Activated CD8-positive, alpha-beta T cell treated with anti-CD3 and anti-CD28 coated beads for 36 hours (primary cell): ENCODE measurements around the gene KIFC1. TPM values are rescaled to one million over a fixed set of nuclear protein-coding genes. Genes with fewer than 3 reads are reported as not detected.

Experiments
- ATAC-seq: fragments of 200-7000 bp; cut with Tn5 transposase; one replicate; pipeline ENCODE4 v1.10.0; 2021; ENCODE audit warnings: mild to moderate bottlenecking, moderate library complexity
- CTCF ChIA-PET: fragments of 350-600 bp; sonication (Branson Sonifier 250); formaldehyde crosslinking; loops from one replicate; lab custom pipeline; 2021; ENCODE audit warnings: antibody characterized with exemption; lab: Charles Lee
- POLR2A ChIA-PET: fragments of 350-600 bp; sonication (Branson Sonifier 250); formaldehyde crosslinking; loops from one replicate; lab custom pipeline; 2021; ENCODE audit warnings: antibody characterized with exemption; lab: Charles Lee
- DNase-seq: peaks from one replicate; pipeline ENCODE4 v3.0.0-alpha.2; 2020
- H3K27ac Mint-ChIP-seq: one replicate; pipeline ENCODE4 v1.8.0; 2021; ENCODE audit warnings: mild to moderate bottlenecking, mixed read lengths
- H3K27me3 Mint-ChIP-seq: one replicate; pipeline ENCODE4 v1.8.0; 2021; ENCODE audit warnings: mixed read lengths
- H3K36me3 Mint-ChIP-seq: one replicate; pipeline ENCODE4 v1.8.0; 2021; ENCODE audit warnings: low read depth, mixed read lengths
- H3K4me1 Mint-ChIP-seq: one replicate; pipeline ENCODE4 v1.8.0; 2021; ENCODE audit warnings: low read depth, mixed read lengths
- H3K4me3 Mint-ChIP-seq: one replicate; pipeline ENCODE4 v1.8.0; 2021; ENCODE audit warnings: mild to moderate bottlenecking, moderate library complexity, mixed read lengths
- H3K9me3 Mint-ChIP-seq: one replicate; pipeline ENCODE4 v1.8.0; 2021; ENCODE audit warnings: mixed read lengths
- CTCF ChIP-seq: fragments of 200-600 bp; IDR thresholded peaks from one replicate; pipeline ENCODE4 v1.8.0; 2022; ENCODE audit warnings: antibody characterized with exemption, mild to moderate bottlenecking
- intact Hi-C: fragments of 100-400 bp; cut with micrococcal nuclease; formaldehyde crosslinking; loops from one replicate; pipeline ENCODE4 v1.10.0; 2022
- total RNA-seq, 2 experiments: library from RNA; stranded (reverse); gene quantifications; one replicate each; pipeline ENCODE4 v1.2.3, GENCODE V29; 2021

The KIFC1 gene
- total RNA-seq, 2 experiments from 2014 or later, result 93.4 to 96.0 TPM

GRCh38 chr6:33434961-33435360, 43.3 kb downstream of the KIFC1 start:
- ChIA-PET CTCF (interaction anchor here (1.3 kb wide), 1 partner anchor 20 kb away, joined by 4 read pairs; no protein-coding TSS in a partner anchor), POLR2A (no interaction called here)
- Mint-ChIP-seq H3K9me3 (no peaks in the 10 kb centered on the region), H3K4me1 (peaks cover 42% of the 10 kb centered on the region), H3K27ac (no peak overlapping the region), H3K27me3 (no peaks in the 10 kb centered on the region), H3K36me3 (peaks cover 38% of the 10 kb centered on the region), H3K4me3 (no peak overlapping the region)
- no peak for DNase-seq
- no peak for TF ChIP-seq CTCF
- intact Hi-C loops, result no loop called here
- no peak for ATAC-seq

GRCh38 chr6:33437666-33438065, 46.0 kb downstream of the KIFC1 start:
- POLR2A ChIA-PET, result interaction anchor here (1.5 kb wide), 1 partner anchor 9 kb away, joined by 3 read pairs; no protein-coding TSS in a partner anchor
- no peak for ATAC-seq
- no peak overlapping the region for H3K27ac Mint-ChIP-seq
- H3K36me3 Mint-ChIP-seq, result peaks cover 39% of the 10 kb centered on the region
- no peaks in the 10 kb centered on the region for H3K9me3 Mint-ChIP-seq
- TF ChIP-seq CTCF, result no peak
- CTCF ChIA-PET, result no interaction called here
- no peak overlapping the region for H3K4me3 Mint-ChIP-seq
- H3K4me1 Mint-ChIP-seq, result peaks cover 18% of the 10 kb centered on the region
- DNase-seq, result no peak
- H3K27me3 Mint-ChIP-seq, result no peaks in the 10 kb centered on the region
- intact Hi-C loops, result no loop called here

- peak overlapping the region; percentile 62 for H3K27ac Mint-ChIP-seq
- no peak overlapping the region for H3K4me3 Mint-ChIP-seq
- H3K36me3 Mint-ChIP-seq, result peaks cover 38% of the 10 kb centered on the region
- DNase-seq, result no peak
- intact Hi-C loops, result no loop called here
- ChIA-PET CTCF (no interaction called here), POLR2A (interaction anchor here (1.2 to 3.4 kb wide), 3 partner anchors 10 to 15 kb away, joined by 3 to 14 read pairs (median 3); partner anchors contain the start of gene ZBTB9)
- no peaks in the 10 kb centered on the region for H3K27me3 Mint-ChIP-seq
- no peak for TF ChIP-seq CTCF
- no peaks in the 10 kb centered on the region for H3K9me3 Mint-ChIP-seq
- peaks cover 8% of the 10 kb centered on the region for H3K4me1 Mint-ChIP-seq
- no peak for ATAC-seq
Measured at GRCh38 chr6:33438978-33439594, 47.5 kb downstream of the KIFC1 start.

GRCh38 chr6:33439956-33440648, 48.5 kb downstream of the KIFC1 start:
- Mint-ChIP-seq H3K4me1 (peaks cover 7% of the 10 kb centered on the region), H3K36me3 (peaks cover 45% of the 10 kb centered on the region), H3K27me3 (no peaks in the 10 kb centered on the region), H3K27ac (peak overlapping the region; percentile 64), H3K9me3 (no peaks in the 10 kb centered on the region), H3K4me3 (no peak overlapping the region)
- DNase-seq (no peak), ATAC-seq (no peak)
- no peak for TF ChIP-seq CTCF
- POLR2A ChIA-PET, result interaction anchor here (1.2 to 3.4 kb wide), 3 partner anchors 10 to 14 kb away, joined by 3 to 14 read pairs (median 7); partner anchors contain the start of gene ZBTB9
- intact Hi-C loops, result no loop called here
- CTCF ChIA-PET, result no interaction called here
